ENCODE results near the gene PAX7. TPM values are rescaled to one million over a fixed set of nuclear protein-coding genes. Genes with fewer than 3 reads are reported as not detected.

Gene PAX7
- total RNA-seq, result not detected in 2 replicates

DNA sequence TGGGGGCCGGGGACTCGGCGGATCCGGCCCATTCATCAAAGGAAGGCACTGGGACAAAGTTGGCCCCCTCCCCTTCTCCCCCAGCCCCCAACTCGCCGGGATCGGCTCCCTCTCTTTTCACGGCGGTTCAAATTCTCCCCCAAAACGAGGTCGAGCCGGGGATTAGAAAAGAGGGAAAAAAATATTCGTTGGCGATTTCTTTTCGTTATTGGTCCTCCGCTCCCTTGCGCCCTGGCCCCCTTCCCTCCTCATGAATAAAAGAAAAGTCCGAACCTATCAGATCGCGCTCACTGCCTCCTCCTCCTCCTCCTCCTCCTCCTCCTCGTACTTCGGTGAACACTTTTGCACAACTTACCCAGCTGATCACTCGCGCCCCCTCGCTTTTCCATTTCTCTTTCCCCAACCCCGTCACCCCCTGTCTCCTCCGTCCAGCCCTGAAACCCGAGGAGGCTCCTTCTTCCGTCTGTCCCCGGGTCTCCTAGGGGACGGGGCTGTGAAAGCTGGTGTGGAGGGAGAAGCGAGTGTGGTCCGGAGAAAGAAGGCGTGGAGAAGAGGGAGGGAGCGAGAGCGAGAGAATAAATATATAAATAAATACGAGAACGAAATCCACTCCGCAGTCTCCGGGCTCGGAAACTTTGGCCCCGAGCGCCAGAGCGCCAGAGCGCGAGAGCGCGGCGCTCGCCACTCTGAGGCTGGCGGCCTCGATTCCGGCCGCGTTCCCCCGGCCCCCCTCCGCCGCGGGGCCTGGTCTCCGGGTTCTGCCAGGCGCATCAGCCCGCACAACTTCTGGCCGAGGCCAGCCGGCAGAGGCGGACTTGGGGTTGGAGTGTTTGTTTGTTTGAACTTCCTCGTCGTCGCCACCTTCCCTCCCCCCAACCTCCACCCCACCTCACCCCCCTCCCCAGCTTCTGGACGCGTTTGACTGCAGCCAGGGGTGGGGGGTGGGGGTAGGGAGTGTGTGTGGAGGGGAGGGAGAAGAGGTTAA is at the start of gene PAX7:
PAX7 (plus strand) TSS at position 336 of the 985 bp plus-strand sequence. CDS start 758 bp downstream, outside the sequence.

Other genes starting within 250 kb of the PAX7 start
- not detected in 2 replicates for gene KLHDC7A, start 149.9 kb upstream of the PAX7 start, total RNA-seq
- not detected in 2 replicates for gene TAS1R2, start 228.8 kb downstream of the PAX7 start, total RNA-seq

Measured in pericardium fibroblast (primary cell).